PC-3 (cell line): ENCODE results near the gene UGT3A1.

Source experiments
- EZH2phosphoT487 ChIP-seq: fragments of 300-600 bp; sonication (generic); IDR thresholded peaks from 2 replicates; pipeline ENCODE4 v1.6.1; 2018; ENCODE audit warnings: mild to moderate bottlenecking, antibody characterized with exemption, low read length, borderline replicate concordance
- TF ChIP-seq, protein P1 (sequence below): fragments of 300-600 bp; sonication (generic); conservative IDR thresholded peaks from 2 replicates; pipeline ENCODE4 v1.5.1; 2017; ENCODE audit warnings: antibody characterized with exemption, low read depth, mild to moderate bottlenecking, low read length

DNA sequence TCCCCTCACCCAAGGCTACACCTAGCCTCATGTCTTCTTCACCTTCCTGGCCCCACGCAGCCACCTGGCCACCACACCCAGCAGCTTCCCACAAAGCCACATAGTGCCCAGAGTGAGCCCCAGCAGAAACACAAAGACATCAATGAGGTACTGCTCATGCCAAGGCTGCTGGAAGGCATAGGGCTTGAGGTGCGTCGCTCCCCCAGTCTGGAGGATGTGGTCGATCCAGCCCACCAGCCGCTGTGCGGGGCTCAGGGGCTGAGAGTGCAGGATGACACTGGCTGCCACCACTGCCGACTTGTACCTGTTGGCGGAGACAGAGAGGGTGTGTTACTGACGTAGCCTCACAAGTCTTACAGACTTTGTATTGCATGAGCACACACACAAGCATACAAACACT, 37.0 kb downstream of the UGT3A1 start:
- TF ChIP-seq, protein P1, sequence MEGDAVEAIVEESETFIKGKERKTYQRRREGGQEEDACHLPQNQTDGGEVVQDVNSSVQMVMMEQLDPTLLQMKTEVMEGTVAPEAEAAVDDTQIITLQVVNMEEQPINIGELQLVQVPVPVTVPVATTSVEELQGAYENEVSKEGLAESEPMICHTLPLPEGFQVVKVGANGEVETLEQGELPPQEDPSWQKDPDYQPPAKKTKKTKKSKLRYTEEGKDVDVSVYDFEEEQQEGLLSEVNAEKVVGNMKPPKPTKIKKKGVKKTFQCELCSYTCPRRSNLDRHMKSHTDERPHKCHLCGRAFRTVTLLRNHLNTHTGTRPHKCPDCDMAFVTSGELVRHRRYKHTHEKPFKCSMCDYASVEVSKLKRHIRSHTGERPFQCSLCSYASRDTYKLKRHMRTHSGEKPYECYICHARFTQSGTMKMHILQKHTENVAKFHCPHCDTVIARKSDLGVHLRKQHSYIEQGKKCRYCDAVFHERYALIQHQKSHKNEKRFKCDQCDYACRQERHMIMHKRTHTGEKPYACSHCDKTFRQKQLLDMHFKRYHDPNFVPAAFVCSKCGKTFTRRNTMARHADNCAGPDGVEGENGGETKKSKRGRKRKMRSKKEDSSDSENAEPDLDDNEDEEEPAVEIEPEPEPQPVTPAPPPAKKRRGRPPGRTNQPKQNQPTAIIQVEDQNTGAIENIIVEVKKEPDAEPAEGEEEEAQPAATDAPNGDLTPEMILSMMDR, result no peak
- TF ChIP-seq EZH2phosphoT487, result no peak
